Panc1 (cell line): ENCODE data around the gene LRRC36.

Experiments used
- POLR2AphosphoS5 ChIP-seq: IDR thresholded peaks from 2 replicates; pipeline ENCODE4 v1.6.1; 2012; ENCODE audit warnings: mild to moderate bottlenecking, low read depth, low read length, moderate library complexity
- SIN3A ChIP-seq: IDR thresholded peaks from 2 replicates; pipeline ENCODE4 v1.6.1; 2012; ENCODE audit warnings: low read depth, mild to moderate bottlenecking, low read length, moderate library complexity, borderline replicate concordance; ENCODE audit not compliant: insufficient read depth
- TCF7L2 ChIP-seq: IDR thresholded peaks from 2 replicates; pipeline ENCODE4 v1.6.1; 2011; ENCODE audit warnings: mild to moderate bottlenecking, low read depth, low read length, inconsistent platforms
- TF ChIP-seq, protein P1 (sequence below): fragments of 450-650 bp; IDR thresholded peaks from 2 replicates; pipeline ENCODE4 v1.5.1; 2017; ENCODE audit warnings: mild to moderate bottlenecking
- TF ChIP-seq, protein P2 (sequence below), 2 experiments: IDR thresholded peaks; 2 replicates each; pipeline ENCODE4 v1.6.1; 2011 to 2012; ENCODE audit warnings: low read depth in 2 of 2, control low read depth in 1 of 2, low read length in 1 of 2, mild to moderate bottlenecking in 1 of 2, moderate library complexity in 1 of 2; ENCODE audit not compliant: insufficient read depth in 1 of 2

DNA sequence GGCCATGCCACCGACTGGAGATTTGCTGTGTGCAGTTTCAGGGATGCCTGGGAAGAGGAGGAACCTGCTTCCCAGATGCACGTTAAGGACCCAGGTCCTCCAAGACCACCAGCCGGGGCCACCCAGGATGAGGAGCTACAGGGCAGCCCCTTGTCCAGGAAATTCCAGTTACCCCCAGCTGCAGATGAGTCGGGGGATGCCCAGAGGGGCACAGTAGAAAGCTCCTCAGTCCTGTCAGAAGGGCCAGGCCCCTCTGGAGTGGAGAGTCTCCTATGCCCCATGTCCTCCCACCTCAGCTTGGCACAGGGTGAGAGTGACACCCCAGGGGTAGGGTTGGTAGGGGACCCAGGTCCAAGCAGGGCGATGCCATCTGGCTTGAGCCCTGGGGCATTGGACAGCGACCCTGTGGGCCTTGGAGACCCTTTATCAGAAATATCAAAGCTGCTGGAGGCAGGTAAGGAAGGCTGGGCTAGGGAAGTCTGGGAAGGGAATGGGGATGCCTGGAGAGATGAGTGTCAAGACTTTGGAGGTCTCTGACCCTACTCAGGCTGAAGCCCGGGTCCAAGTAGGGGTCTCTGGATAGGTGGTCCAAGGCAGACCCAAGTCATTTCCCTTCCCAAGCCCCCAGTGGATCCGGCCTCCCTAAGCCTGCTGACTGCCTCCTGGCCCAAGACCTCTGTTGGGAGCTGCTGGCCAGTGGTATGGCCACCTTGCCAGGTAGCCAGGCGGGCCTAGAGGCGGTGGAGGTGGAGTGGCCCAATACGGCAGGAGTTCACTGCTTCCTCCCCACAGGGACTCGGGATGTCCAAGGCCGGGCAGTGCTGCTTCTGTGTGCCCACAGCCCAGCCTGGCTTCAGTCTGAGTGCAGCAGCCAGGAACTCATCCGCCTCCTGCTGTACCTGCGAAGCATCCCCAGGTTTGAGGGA is 46.3 kb upstream of the LRRC36 start:
- TF ChIP-seq SIN3A, result no peak
- TF ChIP-seq, protein P1, sequence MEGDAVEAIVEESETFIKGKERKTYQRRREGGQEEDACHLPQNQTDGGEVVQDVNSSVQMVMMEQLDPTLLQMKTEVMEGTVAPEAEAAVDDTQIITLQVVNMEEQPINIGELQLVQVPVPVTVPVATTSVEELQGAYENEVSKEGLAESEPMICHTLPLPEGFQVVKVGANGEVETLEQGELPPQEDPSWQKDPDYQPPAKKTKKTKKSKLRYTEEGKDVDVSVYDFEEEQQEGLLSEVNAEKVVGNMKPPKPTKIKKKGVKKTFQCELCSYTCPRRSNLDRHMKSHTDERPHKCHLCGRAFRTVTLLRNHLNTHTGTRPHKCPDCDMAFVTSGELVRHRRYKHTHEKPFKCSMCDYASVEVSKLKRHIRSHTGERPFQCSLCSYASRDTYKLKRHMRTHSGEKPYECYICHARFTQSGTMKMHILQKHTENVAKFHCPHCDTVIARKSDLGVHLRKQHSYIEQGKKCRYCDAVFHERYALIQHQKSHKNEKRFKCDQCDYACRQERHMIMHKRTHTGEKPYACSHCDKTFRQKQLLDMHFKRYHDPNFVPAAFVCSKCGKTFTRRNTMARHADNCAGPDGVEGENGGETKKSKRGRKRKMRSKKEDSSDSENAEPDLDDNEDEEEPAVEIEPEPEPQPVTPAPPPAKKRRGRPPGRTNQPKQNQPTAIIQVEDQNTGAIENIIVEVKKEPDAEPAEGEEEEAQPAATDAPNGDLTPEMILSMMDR, result no peak
- TF ChIP-seq POLR2AphosphoS5, result no peak
- TF ChIP-seq TCF7L2, result no peak
- TF ChIP-seq, protein P2, sequence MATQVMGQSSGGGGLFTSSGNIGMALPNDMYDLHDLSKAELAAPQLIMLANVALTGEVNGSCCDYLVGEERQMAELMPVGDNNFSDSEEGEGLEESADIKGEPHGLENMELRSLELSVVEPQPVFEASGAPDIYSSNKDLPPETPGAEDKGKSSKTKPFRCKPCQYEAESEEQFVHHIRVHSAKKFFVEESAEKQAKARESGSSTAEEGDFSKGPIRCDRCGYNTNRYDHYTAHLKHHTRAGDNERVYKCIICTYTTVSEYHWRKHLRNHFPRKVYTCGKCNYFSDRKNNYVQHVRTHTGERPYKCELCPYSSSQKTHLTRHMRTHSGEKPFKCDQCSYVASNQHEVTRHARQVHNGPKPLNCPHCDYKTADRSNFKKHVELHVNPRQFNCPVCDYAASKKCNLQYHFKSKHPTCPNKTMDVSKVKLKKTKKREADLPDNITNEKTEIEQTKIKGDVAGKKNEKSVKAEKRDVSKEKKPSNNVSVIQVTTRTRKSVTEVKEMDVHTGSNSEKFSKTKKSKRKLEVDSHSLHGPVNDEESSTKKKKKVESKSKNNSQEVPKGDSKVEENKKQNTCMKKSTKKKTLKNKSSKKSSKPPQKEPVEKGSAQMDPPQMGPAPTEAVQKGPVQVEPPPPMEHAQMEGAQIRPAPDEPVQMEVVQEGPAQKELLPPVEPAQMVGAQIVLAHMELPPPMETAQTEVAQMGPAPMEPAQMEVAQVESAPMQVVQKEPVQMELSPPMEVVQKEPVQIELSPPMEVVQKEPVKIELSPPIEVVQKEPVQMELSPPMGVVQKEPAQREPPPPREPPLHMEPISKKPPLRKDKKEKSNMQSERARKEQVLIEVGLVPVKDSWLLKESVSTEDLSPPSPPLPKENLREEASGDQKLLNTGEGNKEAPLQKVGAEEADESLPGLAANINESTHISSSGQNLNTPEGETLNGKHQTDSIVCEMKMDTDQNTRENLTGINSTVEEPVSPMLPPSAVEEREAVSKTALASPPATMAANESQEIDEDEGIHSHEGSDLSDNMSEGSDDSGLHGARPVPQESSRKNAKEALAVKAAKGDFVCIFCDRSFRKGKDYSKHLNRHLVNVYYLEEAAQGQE (IDR thresholded peaks at IDR 0.05; ENCODE audit: insufficient read depth in 1 of 2, low read depth in 2 of 2, low read length in 1 of 2), result no peak
